ENCODE measurements around the gene UBTD1.
"Not testable (repeated sequence)": the region's sequence is repeated elsewhere in the genome, so short reads cannot be mapped to it uniquely, and the experiment has no call there.

The UBTD1 gene

DNA sequence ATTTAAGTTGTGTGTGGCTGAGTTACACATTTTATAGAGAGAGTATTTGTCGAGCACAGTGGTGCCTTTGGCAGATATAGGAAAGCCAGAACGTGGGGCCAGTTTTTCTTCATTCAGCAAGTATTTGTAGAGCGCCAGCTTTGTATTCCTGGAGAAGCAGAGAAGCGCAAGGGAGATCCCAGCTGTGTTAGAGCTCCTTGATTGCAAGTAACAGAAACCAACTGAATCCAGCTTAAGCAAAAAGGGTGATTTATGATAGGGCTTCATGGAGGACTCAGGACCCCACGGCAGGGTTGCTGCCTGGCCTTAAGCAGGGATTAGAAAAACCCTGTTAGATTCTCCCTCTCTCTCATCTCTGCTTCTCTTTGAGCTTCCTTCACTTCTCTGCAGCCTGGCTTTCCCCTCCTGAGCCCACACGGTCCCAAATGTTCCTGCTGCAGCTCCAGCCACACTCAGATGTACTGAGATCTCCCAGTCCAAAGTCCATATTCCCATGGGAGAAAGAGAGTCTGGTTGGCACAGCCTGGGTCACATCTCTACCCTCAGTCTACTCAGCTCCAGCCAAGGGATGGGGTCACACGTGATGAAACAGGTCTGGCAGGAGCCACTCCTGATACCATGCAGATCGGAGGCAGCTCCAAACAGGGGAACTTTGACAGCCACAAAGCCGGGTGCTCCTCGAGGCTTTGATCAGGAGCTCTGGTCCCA lies 16.7 kb downstream of the UBTD1 start:
- DNase-seq (ENCODE audit: low read depth), result no peak

DNA sequence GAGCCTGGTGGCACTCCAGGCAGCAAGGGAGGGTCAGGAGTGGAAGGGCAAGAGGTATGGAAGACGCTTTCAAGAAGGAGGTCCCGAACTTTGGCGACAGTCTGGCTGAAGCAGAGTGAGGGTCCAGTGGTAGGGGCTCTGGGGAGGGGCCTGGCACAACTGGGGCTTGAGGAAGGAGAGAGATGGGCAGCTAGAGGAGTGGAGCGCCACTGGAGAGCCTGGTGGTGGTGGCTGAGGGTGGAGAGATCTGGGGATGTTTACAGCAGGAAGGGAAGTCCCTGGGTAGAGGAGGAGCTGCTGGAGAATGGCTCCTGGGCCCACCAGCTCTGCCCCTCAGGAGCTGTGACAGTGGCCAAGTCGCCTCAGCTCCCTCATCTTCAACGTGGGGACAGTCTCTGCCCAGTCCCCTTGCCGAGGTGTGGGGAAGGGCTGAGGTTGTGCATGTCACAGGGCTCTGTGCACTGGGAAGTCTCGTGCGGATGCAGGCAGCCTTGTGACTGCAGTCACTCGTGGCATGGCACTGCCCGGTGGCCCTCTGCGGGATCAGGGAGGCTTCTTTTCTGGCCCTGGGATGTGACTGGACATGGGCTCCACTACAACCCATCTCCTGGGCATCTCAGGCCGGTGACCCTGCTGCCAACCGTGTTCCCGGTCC lies 18.5 kb downstream of the UBTD1 start:
- no peak for DNase-seq (ENCODE audit: low read depth)

DNA sequence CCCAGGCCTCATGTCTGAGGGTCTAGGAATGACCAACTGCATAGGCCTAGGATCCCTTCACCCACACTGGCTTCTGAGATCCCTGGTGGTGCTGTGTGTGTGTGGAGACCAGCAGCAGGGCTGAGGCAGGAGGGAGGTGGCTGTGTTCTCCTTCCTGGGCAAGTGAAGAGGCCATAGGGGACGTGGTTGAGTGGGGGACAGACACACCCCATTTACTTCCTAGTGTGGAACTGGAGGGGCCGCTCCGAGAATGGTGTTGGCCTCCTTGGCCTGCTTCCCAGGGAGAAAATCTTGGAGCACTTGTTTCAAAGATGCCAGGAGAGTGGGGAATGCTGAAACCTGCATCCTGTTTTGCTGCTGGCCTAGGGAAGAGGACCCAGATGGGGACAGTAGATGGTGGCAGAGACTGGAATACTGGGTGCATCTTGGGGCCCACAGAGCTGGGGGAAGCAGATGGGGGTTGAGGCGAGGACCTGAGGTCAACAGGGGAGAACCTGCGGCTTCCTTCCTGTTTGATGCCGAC lies 19.1 kb downstream of the UBTD1 start:
- no peak for DNase-seq (ENCODE audit: low read depth)

GRCh38 chr10:97518301-97519043 lies 19.7 kb downstream of the UBTD1 start:
- DNase-seq (ENCODE audit: low read depth), result peak; percentile 54

DNA sequence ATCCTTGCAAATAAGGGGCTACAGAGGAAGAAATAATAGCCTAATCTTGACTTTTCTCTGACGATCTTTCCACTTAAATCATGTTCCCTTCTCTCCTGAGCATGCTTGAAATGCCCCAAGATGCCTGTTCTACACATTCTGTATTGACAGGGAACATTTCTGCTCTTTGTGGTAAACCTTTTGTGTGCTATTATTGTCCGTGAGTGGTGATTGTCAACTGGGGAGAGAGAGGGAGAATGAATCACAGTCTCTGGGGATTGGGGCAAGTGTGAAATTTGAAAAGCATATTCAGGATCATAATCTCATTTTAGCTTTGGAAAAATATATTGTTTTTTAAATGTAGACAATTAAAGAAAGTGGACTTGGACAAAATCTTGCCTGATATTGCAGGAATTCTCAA lies 20.6 kb downstream of the UBTD1 start:
- no peak for DNase-seq (ENCODE audit: low read depth)

DNA sequence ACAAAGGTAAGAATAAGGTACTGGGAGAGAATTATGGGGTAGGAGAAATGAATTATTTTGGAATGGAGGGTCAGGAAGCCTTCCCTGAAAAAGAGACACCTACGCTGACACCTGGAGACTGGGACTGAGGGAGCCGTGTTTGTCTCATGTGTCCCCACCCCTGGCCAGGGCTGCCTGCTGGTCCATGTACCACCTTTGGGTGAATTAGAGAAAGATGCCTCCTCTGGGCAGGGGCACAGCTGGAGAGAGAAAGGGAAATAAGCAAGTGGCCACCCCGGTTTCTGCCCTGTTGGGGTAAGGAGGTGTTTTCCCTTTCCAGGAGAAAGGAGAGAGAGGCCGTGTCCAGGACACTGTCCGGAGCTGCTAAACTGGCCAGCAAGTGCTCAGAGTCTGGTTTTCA lies 21.8 kb downstream of the UBTD1 start:
- DNase-seq (ENCODE audit: low read depth), result no peak

DNA sequence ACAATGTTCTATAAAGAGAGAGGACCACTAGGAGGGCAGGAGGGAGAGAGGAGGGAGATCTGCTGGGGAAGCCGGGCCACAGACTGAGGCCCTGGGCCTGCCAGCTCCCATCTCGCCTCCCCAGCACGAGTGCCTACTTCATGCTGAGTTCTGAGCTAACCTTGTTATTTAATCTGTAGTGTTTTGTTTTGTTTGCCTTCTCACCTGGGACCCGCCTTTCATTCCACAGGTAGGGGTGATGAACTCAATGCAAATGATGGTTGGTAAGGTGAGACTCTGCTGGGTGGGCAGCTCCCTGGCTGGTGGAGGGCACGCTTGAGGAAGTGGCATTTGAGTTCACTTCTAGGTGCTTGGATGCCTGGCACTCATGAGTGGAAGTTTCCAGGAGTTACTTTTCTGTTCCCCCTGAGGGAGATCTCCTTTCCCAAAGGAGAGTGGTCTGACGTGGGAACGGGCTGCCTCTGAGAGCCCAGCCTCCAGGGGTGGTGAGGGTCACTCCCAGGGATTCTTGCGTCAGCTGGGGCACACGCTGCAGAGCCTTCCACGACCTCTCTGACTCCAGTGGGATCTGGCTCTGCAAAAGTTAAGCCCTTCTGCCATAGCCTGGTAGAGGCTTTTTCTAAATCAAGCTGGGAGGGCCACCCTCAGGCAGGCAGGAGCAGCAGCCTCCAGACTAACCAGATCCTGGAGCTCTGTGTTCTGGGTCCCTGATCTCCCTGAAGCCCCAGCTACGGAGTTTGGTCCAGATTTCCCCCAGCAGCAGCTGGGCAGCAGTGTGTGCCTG lies 22.4 kb downstream of the UBTD1 start:
- DNase-seq (ENCODE audit: low read depth), result no peak

DNA sequence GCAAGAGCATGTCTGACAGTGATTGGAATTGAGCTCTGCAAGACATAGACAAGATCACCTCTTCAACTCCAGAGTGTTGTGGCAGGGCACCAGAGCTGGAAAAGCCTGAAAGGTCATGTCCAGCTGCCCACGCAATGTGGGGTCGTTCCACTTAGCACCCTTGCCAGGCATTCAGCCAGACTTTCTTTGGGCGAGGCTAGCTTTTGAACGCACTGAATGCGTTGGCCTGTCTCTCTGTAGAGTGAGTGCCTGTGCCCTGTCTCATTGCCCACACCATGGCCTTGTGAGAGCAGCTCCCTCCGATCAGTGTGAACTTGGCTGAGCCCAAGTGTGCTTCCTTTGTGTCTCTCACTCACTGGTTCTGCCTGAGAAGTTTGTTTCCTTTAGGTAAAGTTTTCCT lies 23.3 kb downstream of the UBTD1 start:
- DNase-seq (ENCODE audit: low read depth), result no peak

- no peak for DNase-seq (ENCODE audit: low read depth)
Measured at GRCh38 chr10:97522937-97523336, 24.2 kb downstream of the UBTD1 start.

DNA sequence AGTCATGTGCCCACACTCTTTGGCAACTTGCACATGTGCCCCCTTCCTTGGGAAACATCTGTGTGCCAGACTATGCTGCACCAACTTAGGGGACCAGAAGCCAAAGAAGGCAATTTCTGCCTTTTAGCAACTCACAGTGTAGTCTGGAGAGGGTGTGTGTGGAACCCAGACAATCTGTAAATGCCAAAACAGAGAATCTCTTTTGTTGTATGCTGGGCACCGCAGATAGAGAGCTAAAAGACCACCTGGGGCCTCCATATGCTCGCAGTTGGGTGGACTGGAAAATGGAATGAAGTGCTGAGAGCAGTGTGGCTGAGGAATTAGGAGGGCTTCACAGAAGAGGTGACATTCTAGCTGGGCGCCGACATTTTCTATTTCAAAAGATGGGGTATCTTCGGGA lies 26.4 kb downstream of the UBTD1 start:
- no peak for DNase-seq (ENCODE audit: low read depth)

GRCh38 chr10:97525683-97526110 lies 27.0 kb downstream of the UBTD1 start:
- no peak for DNase-seq (ENCODE audit: low read depth)

- not testable (repeated sequence) for DNase-seq (ENCODE audit: low read depth)
Measured at GRCh38 chr10:97528876-97529275, 30.2 kb downstream of the UBTD1 start.

DNA sequence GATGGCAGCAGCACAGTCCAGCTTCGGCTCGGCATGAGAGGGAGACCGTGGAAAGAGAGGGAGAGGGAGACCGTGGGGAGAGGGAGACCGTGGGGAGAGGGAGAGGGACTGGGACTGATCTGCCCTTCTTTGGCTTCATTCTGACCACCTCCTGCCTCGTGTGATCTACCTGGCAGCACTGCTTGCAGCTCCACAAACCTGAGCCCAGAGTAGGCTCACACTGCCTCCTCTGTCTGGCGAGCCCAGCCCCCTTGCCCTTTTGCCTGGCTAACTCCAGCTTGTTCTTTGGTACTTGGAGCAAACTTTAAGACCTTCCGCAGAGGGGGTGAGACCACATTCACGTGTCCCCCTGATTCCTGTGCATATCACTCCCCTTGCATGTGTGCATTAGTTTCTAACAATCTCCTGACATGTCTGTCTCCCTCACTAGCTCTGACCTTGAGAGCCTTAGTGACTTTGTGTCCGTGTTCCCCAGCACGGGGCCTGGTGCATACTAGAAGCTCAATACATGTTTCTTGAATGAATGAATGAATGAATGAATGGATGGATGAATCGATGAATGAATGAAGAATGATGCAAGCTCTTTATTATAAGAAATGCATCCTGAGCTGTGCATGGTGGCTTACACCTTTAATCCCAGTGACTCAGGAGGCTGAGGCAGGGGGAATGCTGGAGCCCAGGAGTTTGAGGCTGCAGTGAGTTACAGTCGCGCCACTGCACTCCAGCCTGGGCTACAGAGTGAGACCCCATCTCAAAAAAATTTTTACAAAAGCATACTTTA lies 31.2 kb downstream of the UBTD1 start:
- DNase-seq (ENCODE audit: low read depth), result no peak

DNA sequence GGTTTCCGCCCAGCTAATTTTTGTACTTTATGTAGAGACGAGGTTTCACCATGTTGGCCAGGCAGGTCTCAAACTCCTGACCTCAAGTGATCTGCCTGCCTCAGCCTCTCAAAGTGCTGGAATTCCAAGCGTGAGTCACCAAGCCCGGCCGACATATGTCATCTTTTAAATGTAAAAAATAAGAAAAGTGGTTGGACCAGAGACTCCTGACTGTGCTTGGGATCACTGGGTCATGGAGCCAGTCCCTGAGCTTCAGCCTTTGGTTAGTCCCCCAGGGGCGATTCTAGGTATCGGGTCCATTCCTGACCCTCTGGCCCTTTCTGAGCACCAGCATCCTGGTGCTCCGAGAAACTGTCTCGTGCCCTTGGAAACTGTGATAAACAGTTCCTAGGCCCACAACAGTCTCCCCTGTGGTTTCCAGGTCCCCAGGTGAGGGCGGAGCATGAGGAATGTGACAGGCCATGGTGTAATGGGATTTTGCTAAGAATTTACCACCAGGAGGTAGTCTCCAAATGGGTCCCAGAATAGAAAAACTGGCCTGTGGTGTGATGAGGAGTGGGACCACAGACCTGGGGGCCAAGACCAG lies 32.8 kb downstream of the UBTD1 start:
- DNase-seq (ENCODE audit: low read depth), result peak; percentile 74

DNA sequence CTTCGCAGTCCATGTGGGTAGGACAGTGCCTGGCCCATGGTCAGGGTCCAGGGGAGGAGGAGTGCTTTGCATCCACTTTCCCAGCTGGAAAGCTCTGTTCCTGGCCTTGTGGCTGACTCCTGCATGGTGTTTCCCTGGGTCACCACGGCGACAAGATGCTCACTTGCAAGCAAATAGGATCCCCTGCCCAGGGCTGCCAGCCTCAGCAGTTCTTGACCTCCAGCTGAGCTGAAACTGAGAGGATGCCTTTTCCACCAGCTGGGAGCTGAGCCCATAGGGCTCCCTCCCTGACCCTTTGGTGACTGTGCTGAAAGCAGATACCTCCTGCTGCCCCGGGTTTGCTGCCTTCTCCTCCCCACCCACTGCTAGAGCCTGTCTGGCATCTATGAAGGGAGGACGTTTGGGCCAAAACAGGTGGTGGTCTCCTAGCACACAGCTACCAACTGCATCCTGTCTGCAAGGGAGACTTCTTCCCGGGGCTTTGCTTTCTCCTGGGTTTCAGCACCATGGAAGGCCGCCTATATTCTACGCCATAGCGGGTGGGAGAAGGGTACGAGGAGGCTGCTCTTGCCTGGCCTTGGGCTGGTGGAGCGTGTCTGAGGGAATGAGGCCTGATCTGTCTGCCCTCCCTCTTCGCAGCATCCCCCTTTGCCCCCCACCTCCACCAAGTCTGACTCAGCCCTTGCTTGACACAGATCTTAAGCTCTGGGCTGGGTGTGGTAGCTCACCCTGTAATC lies 34.4 kb downstream of the UBTD1 start:
- DNase-seq (ENCODE audit: low read depth), result peak; percentile 49

- DNase-seq (ENCODE audit: low read depth), result no peak
Measured at GRCh38 chr10:97533888-97534287, 35.2 kb downstream of the UBTD1 start.

GRCh38 chr10:97534746-97535367 lies 36.1 kb downstream of the UBTD1 start:
- peak; percentile 53 for DNase-seq (ENCODE audit: low read depth)

DNA sequence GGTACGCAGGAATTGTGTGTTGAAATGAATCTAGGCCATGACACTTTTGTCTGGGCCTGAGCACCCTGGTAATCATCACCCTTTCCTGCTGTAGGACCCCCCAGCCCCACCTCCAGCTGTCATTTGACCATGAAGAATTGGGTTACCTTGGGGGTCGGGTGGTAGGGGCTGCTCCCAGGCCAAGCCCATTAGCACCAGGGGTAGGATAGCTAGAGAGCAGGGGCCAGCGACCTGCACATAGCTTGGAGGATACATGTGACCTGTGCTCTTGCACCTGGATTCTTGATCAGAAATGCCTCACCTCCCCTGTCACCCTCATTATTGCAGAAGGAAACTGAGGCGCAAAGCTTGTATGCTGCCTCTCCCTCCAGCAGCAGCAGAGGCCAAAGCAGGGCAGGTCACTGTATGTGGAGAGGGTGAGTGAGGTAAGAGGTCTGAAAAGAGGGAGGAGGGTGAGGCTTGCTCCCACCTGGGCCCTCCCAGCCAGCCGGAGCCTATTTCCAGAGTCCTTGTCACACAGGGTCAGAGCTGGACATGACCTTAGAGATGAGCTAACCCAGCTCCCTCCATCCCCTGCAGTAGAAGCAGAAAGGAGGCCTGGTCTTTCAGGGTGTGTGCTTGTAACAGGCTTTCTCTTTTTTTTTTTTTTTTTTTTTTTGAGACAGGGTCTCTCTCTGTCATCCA lies 38.6 kb downstream of the UBTD1 start:
- no peak for DNase-seq (ENCODE audit: low read depth)

- DNase-seq (ENCODE audit: low read depth), result peak; percentile 86
Measured at GRCh38 chr10:97538411-97538810, 39.7 kb downstream of the UBTD1 start.

Data from iris pigment epithelial cell (primary cell).